HK-2 (cell line): ENCODE data around the gene TNK1.

Experiments used
- DNase-seq: peaks from one replicate; pipeline ENCODE4 v3.0.0-alpha.2; 2018; ENCODE audit not compliant: unreplicated experiment

The TNK1 gene

DNA sequence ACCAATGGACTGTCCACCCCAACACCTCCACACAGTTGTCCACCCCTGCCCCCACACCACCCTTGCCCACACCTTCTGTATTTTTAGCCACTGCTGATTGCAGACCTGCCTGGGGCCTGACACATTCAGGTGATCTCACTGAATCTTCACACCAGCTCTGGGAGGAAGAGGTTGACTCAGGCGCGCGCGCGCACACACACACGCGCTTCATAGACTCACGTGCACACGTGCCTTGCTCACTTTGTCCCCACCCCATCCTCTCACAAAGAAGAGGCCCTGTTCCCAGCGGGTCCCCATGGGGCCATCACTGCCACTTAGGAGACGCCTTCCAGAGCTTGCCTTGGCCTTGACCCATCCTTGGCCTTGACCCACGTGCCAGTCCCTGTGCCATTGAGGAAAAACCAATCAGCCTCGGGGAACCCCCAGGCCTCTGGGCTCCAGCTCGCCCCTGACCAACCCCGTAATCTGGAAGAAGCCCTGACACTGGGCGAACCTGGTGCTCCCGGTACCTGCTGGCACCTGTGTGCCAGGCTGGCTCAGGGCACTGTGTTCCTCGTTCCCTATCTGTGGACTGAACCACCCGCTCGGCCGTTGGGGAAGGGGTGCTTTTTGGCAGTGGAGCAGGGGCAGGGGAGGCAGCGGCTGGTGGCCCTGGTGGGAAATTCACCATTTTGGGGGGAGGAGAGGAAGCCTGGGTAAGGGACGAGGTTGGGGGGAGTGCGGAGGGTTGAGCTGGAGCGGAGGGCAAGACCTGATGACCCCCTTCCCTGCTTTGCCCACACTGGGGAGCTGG, 29.9 kb downstream of the TNK1 start:
- DNase-seq: no peak

DNA sequence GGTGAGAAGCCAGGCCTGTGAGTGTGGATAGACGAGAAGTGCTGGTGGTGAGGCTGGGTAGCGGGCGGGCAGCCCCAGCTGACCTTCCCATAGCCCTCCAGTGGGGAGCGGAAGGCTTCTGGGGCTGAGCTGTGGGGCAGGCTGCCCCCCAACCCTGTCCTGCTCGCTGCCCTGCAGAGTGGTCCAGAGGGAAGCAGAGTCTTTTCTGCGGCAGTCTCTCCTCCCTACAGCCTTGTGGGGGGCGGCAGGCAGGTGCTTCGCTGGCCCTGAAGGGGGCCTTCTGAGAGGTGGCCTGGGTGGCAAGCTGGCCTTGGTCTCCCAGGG, 30.5 kb downstream of the TNK1 start:
- DNase-seq: no peak

DNA sequence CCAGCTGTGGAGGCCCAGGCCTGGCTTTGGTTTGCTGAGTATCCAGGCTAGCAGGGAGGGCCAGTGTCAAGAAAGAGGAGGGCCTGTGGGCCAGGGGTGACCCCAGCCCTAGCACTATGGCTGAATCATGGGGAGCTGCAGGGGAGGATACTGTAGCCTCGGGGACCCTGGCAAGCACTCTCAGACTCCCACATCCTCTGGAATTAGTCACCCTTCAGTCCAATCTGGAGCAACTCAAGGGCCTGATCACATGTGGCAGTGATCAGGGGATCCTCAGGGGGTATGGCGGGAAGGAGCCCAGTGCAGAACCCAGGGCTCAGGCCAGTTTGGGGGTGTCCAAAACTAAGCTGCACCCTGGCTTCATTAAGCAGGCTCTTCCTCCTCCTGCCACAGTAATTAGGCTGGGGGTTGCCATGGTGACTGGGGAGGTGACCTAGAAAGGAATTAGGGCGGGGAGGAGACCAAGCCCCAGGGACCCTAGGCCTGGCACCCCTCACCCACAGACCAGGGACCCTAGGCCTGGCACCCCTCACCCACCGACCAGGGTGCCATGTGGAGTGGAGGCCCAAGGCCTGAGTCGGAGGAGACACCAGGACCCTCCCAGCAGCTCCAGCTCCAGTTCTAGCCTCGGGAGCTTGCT, 32.6 kb downstream of the TNK1 start:
- no peak for DNase-seq

DNA sequence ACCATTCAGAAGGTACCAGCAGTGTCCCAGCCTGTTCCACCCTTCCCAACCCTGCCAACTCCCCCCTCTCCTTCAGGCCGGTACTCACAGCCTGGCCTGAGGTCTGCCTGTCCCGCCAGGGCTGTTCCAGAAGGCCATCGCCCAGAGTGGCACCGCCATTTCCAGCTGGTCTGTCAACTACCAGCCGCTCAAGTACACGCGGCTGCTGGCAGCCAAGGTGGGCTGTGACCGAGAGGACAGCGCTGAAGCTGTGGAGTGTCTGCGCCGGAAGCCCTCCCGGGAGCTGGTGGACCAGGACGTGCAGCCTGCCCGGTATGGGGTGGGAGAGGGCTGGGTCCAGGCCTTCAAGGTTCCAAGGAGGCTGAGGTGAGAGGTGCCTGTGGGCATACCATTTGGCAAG, 33.9 kb downstream of the TNK1 start:
- DNase-seq: no peak

DNA sequence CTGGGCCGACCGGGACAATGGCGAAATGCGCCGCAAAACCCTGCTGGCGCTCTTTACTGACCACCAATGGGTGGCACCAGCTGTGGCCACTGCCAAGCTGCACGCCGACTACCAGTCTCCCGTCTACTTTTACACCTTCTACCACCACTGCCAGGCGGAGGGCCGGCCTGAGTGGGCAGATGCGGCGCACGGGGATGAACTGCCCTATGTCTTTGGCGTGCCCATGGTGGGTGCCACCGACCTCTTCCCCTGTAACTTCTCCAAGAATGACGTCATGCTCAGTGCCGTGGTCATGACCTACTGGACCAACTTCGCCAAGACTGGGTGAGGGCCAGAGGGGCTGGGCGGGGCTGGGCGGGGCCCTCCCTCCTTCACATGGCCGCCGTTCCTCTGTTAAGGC, 34.9 kb downstream of the TNK1 start:
- DNase-seq: no peak

DNA sequence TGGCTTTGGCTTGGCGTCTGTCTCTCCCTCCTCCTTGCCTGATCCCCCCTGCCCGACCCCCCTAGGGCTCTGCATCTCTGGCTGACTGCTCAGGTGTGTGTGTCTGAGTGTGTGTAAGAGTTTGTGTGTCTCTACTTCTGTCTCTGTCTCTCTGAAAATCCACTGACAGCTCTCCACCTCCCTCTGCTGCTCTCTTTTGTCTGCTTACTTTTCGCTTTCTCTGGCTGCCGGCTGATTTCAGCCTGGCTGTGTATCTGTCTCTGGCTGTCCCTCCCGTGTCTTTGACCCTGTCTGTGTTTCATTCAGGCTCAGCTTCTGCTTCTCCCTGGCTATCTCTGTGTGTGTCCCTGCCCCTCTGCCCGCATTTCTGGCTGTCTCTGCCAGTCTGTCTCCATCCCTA, 35.4 kb downstream of the TNK1 start:
- DNase-seq: no peak

DNA sequence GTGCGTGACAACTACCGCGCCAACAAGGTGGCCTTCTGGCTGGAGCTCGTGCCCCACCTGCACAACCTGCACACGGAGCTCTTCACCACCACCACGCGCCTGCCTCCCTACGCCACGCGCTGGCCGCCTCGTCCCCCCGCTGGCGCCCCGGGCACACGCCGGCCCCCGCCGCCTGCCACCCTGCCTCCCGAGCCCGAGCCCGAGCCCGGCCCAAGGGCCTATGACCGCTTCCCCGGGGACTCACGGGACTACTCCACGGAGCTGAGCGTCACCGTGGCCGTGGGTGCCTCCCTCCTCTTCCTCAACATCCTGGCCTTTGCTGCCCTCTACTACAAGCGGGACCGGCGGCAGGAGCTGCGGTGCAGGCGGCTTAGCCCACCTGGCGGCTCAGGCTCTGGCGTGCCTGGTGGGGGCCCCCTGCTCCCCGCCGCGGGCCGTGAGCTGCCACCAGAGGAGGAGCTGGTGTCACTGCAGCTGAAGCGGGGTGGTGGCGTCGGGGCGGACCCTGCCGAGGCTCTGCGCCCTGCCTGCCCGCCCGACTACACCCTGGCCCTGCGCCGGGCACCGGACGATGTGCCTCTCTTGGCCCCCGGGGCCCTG, 36.3 kb downstream of the TNK1 start:
- DNase-seq: no peak

DNA sequence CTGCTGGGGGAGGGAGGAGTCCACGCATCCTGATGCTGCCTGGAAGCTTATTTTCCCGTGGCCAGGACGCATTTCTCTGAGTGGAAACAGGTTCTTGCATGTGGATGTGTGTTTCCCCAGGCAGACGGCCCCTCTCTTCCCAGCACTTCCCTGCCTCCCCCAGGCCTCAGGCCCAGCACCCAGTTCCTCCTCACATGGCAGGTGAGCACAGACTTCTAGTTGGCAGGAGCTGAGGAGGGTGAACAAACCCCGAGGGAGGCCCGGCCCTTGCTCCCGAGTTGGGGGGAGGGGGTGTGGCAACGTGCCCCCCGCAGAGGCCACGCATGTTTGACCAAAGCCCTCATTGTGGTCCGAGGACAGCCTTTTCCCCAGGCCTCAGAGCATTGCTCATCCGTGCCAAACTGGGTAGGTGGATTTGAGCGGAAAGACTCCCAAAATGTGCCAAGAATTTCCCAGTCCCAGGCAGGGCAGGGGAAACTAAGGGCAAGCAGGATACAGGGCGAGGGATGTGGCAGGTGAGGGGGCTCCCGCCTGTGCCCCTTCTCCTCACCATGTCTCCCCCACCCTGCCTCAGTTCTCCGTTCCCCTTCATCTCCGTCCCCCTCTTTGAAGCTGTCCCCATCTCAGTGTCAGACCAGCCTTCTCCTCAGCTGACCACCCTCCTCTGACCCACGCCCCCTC, 37.7 kb downstream of the TNK1 start:
- DNase-seq: no peak

DNA sequence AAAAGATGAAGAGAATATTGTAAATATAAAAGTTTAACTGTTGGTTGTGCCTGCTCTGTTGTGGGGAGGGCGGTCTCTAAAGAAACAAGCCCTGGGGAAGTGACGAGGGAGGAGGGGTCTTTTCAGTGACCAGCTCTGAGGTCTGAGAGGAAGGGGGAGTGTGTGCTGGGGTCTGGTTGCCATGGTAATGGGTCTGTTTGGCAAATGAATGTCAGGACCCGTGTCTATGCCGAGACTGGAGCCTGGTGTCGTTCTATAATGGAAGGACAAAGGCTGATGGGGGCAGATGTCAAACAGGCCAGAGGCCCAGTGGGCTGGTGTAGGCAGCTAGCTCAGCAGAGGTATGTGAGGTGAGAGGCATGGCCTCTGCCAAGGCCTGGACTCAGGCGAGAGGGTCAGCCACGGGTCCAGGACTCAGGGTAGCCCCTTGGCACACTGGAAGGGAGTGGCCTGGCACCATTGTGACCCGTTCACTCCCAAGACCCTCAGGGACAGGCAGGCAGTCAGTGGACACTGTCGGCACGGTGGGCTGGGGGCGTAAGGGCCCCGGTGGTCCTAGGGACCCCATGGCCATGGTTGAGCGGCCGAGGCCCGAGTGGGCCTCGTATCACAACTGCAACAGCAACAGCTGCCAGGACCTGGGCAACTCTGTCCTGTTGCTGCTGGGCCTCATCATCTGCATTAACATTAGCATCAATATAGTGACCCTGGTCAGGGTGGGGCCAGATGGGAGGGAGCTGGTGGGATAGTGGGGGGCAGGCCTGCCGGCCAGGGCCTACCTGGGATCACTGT, 39.1 kb downstream of the TNK1 start, which contains the start of gene SPEM1:
Gene SPEM1 (plus strand): TSS at position 506 of the 792 bp plus-strand sequence. CDS start 61 bp downstream, at position 567.
- no peak for DNase-seq

DNA sequence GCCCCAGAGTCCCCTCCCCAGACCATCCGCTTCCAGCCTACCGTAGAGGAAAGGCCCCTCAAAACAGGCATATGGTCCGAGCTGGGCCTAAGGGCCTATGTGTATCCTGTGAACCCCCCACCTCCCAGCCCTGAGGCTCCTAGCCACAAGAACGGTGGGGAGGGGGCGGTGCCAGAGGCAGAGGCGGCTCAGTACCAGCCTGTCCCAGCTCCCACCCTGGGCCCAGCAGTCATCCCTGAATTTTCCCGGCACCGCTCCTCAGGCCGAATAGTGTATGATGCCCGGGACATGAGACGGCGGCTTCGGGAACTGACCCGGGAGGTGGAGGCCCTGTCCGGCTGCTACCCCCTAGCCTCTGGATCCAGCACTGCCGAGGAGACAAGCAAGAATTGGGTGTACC, 40.3 kb downstream of the TNK1 start:
- no peak for DNase-seq

DNA sequence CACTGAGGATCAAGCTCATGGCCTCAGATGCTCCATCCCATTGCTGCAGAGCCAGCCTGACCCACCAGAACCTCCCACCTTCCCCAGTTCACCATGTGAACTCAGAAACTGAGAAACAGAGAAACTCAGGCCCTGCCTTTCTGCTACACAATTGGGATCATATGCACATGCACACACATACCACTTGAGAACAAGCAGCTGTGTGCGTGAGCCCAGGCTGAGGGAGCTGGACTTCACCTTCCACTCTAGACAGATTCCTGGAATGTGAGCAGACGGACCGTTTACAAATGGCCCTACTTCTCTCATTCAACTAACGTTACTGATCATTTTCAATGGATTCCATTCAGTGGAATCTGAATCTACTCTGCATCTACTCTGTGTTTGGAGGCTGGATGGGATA, 42.8 kb downstream of the TNK1 start:
- no peak for DNase-seq

DNA sequence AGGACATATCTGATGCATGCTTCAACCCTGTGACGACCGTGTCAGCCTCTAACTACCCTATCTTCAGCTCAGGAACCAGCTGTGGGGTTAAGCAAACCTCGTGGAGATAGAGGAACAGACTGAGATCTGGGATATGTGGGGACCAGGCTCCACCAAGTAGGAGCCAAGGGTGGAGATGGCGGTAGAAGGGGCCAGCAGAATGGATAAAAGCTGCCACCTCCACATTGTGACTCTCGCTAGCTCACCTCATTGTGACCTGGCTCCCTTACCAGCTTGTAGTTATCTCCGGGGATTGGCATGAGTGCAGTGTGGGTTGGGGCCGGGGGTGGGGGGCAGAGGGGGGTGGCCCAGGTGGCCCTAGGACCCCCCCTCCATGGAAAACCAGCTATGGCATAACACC, 44.4 kb downstream of the TNK1 start, which contains the start of gene SPEM2:
Gene SPEM2 (plus strand): TSS at position 301 of the 400 bp plus-strand sequence. CDS start 73 bp downstream, at position 374.
- no peak for DNase-seq

DNA sequence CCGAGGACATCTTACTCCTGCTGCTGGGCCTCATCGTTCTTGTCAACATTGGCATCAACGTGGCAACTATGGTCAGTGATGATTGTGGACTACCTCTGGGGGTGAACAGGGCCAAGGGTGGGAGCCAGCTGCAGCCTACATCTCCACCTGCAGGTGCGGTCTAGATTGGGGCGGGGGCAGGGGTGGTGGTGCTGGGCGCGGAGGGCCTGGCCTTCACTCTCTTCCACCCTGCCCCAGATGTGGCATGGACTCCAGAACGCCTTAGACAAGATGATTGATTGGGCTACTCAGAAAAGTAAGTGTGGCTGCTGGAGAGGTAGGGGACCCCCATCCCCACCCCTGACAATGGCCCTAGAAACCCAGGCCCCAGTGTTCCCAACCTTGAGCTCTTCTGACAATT, 44.9 kb downstream of the TNK1 start:
- DNase-seq: no peak

DNA sequence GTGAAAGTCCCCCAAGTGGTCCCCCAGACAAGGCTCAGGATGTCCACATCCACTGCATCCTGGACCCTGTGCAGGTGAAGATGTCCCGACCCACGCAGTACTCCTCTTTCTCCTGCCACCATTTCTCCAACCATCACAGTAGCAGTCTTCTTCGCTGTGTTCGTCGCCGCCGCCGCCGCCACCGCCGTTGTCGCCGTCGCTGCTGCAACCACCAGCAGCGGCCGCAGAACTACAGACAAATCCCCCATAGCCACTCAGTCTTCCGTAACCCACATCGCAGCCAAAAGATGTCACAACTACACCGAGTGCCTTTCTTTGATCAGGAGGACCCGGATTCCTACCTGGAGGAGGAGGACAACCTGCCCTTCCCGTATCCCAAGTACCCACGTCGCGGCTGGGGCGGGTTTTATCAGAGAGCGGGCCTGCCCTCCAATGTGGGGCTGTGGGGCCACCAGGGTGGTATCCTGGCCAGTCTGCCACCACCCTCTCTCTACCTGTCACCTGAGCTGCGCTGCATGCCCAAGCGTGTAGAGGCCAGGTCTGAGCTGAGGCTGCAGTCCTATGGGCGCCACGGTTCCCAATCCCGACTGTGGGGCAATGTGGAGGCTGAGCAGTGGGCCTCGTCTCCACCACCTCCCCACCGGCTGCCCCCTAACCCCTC, 45.4 kb downstream of the TNK1 start:
- DNase-seq: no peak

DNA sequence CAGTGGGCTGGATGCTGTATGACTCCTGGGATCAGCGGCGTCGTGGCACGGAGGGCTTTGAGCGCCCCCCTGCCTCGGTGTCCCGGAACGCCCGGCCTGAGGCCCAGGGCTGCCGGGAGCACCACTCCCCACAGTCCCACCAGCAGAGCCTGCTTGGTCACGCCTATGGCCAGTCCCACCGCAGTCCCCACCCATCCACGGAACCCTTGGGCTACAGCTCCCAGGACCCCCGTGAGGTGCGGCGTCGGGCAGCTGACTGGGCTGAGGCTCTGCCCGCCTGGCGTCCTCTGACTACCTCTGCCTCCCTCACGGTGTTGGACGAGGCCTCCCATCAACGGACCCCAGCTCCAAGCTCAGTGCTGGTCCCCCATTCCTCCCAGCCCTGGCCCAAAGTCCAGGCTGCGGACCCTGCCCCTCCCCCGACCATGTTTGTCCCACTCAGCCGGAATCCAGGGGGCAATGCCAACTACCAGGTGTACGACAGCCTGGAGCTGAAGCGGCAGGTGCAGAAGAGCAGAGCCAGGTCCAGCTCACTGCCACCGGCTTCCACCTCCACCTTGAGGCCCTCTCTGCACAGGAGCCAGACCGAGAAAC, 46.1 kb downstream of the TNK1 start:
- no peak for DNase-seq

DNA sequence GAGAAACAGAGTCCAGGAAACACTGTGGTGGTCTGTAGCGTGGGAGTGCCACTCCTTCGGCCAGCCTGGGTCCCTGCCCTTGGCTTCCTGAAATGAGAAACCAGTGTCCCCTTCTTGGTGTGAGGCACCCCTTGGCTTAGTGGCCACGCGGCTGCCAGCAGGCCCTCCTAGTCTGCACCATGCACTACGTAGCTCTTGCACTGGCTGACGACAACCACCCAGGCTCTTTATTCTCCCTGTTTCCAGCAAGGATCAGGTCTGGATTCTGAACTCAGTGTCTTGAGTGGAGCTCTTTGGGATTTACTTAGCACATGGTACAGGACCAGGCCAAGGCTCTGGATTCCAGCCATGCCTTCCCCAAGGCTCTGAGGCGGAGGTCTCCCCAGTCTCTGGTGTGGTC, 46.7 kb downstream of the TNK1 start:
- no peak for DNase-seq

DNA sequence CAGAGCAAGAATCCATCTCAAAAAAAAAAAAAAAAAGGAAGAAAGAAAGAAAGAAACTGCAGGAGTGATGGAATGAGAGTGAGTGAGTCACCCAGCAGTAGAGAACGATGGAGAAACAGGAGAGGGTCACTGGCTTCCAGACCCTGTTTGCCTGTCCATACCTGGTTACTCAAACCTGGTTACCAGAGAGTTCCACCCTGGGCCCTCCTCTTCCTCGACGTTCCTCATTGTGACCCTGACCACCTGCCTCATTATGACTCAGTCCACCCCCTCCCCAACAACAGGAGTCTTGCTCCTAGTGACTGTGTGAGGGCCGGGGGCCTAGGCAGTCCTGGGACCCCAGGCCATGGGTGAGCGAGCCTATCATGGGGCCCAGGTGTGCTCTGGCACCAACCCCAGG, 47.7 kb downstream of the TNK1 start, which contains the start of gene SPEM3:
Gene SPEM3 (plus strand): TSS at position 301 of the 400 bp plus-strand sequence. CDS start 46 bp downstream, at position 347.
- DNase-seq: no peak

DNA sequence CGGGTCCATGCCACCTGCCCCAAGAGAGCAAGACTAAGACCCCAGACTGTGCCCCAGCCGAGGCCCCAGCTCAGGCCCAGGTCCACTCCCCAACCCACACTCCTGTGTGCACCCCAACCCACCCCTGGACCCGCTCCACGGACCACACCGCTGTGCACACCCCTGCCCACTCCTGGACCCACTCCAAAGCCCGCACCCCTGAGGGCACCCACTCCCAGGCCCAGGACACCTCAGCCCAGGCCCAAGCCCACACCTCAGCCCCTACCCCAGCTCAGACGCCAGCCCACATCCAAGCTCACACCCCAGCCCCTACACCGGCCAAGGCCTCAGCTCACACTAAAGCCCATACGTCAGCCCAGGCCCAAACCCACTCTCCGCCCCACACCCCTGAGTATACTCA, 48.8 kb downstream of the TNK1 start:
- no peak for DNase-seq

DNA sequence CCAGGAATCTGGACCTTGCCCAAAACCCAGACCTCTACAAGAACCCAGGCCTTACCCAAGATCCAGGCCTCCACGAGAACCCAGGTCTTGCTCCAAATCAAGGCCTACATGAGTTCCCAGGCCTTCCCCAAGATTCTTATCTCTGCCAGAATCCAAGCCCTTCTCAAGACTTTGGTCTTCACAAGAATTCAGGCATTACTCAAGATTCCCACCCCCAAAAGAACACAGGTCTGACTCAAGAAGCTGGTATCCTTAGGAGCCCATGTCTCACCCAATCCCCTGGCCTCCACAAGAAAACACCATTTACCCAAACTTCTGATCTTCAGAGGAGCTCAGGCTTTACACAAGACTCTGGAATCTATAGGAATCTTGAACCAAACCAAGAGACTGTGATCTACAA, 50.3 kb downstream of the TNK1 start:
- no peak for DNase-seq

DNA sequence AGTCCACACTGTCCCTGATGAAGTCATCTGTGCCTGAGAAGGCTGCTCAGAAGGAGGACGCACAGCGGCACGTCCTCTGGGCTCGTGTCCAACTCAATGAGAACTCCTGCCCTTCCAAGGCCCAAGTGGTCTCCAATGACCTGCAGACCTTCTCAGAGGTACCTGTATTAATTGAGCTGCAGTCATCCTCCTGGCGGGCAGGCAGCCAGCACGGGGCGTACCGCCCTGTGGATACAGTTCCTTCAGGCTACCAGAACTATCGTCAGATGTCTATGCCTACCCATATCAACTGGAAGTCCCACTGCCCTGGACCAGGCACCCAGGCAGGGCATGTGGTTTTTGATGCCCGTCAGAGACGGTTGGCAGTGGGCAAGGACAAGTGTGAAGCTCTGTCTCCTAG, 51.4 kb downstream of the TNK1 start:
- no peak for DNase-seq
